ENCODE measurements around the gene B9D1. TPM values are rescaled to one million over a fixed set of nuclear protein-coding genes. Genes with fewer than 3 reads are reported as not detected.

The B9D1 gene
- total and polyA plus RNA-seq, 8 donors = 6.6 to 39.6 (median 12.5) TPM

GRCh38 chr17:19380481-19381301 lies 18.2 kb upstream of the B9D1 start:
- H3K36me3 ChIP-seq = peaks cover 2 to 16% (median 12%) of the 10 kb centered on the region in 3 donors
- no peaks in the 10 kb centered on the region for H3K27me3 ChIP-seq
- no peak overlapping the region for H3K4me3 ChIP-seq
- FAIRE-seq = no peak
- intact Hi-C loops (cut with DNase I) = no loop called here
- DNase-seq = peak in 1 of 6 donors; percentile 50
- H3K27ac ChIP-seq = no peak overlapping the region
- WGBS, 2 donors = 90 to 92% methylated on average over 29 of the region's 29 CpGs
- peaks cover 4 to 7% (median 6%) of the 10 kb centered on the region in 3 donors for H3K4me1 ChIP-seq
- TF ChIP-seq CTCF (IDR thresholded peaks at IDR 0.05) = no peak
- ATAC-seq = no peak
- H3K9me3 ChIP-seq = no peaks in the 10 kb centered on the region

DNA sequence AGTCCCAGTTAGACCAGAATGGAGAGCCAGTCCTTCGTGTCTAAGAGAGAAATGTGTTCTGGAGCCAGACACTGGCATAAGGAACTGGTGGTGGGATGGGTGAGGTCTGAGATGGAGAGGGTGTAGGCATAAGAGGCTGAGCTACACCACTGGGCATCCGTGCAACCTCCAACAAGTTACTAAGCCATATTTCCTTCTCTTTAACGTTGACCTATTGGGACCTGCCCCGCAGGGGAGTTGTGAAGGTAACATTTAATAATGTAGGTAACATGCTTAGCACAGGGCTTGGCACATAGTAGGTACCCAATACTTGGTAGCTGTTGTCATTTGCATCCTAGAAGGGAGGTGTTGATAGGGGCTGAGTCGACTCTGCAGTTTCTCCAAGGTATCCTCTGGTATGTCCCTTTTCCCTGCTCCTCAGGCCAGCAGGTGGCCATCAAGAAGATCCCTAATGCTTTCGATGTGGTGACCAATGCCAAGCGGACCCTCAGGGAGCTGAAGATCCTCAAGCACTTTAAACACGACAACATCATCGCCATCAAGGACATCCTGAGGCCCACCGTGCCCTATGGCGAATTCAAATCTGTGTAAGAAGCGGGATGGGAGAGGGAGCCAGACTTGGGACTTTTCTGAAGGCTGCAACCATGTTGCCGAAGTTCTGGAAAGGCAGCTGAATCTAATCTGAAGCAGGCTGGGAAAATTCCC lies 17.0 kb upstream of the B9D1 start:
- H3K9me3 ChIP-seq = no peaks in the 10 kb centered on the region
- intact Hi-C loops (cut with DNase I) = no loop called here
- no peak for TF ChIP-seq CTCF (IDR thresholded peaks at IDR 0.05)
- H3K27me3 ChIP-seq = no peaks in the 10 kb centered on the region
- H3K4me1 ChIP-seq = peaks cover 4 to 7% (median 6%) of the 10 kb centered on the region in 3 donors
- H3K36me3 ChIP-seq = peaks cover 2 to 16% (median 12%) of the 10 kb centered on the region in 3 donors
- H3K27ac ChIP-seq = no peak overlapping the region
- H3K4me3 ChIP-seq = peak overlapping the region in 3 of 4 donors; percentile 70 to 94 (median 86)
- WGBS, 2 donors = 73 to 77% methylated on average over 13 of the region's 13 CpGs
- no peak for DNase-seq
- ATAC-seq = no peak
- no peak for FAIRE-seq

DNA sequence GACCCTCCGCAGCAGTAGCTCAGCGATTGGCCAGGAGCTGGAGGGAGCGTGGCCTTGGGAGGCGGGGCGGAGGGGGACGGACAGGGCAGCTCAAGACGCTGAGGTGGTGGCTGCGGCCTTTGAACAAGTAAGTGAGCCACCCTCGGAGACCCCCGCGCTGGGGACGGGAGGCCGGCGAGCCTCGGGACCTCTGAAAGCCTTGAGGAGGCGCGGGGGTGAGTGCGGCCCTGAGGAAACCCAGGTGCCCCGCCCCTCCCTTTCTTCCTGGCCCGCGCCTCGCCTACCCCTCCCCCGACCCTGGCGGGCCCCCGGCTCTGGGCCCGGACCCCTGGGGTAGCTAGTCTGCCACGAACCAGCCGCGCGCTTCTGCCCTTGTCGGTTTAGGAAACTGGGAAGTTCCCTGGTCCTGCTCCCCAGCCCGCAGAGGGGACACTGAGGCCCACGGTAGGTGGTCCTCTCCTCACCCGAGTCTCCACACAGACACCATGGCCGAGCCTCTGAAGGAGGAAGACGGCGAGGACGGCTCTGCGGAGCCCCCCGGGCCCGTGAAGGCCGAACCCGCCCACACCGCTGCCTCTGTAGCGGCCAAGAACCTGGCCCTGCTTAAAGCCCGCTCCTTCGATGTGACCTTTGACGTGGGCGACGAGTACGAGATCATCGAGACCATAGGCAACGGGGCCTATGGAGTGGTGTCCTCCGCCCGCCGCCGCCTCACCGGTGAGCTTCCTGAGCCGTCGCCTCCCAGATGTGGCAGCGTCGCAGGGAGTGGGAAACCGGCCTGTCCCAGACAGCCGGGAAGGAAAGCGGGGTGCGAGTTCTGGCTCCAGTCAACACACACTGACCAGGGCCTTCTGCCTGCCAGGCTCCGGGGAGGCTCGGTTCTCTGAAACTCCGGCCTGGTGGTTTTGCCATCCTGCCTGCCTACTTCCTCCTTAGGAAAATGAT lies 16.2 kb upstream of the B9D1 start, which contains the start of gene MAPK7:
Gene MAPK7, plus strand, starts transcription at position 83 of the 945 bp plus-strand sequence. Its CDS starts 403 bp downstream, at position 486.
- Histone ChIP-seq H3K27ac (peak within 1 kb of the TSS; percentile 89 to 96 (median 92)), H3K4me3 (peak within 1 kb of the TSS; percentile 70 to 94 (median 78)), H3K27me3 (no peaks in the 10 kb centered on the region), H3K36me3 (peaks cover 2 to 16% (median 12%) of the 10 kb centered on the region in 3 donors), H3K4me1 (peaks cover 4 to 7% (median 6%) of the 10 kb centered on the region in 3 donors), H3K9me3 (no peaks in the 10 kb centered on the region)
- peak; percentile 1 to 8 (median 6) for ATAC-seq
- WGBS, 2 donors = 2 to 5% methylated on average over 55 to 69 of the region's 69 CpGs
- intact Hi-C loops (cut with DNase I) = no loop called here
- DNase-seq = peak in 2 of 6 donors; percentile 47 to 84
- TF ChIP-seq CTCF (IDR thresholded peaks at IDR 0.05) = no peak
- FAIRE-seq = no peak

- Histone ChIP-seq H3K4me3 (peak overlapping the region; percentile 70 to 94 (median 78)), H3K27ac (peak overlapping the region; percentile 89 to 96 (median 92)), H3K36me3 (peaks cover 2 to 16% (median 12%) of the 10 kb centered on the region in 3 donors), H3K27me3 (no peaks in the 10 kb centered on the region), H3K9me3 (no peaks in the 10 kb centered on the region), H3K4me1 (peaks cover 4 to 7% (median 6%) of the 10 kb centered on the region in 3 donors)
- DNase-seq = peak; percentile 97 to 100 (median 98)
- peak; percentile 89 to 96 (median 91) for ATAC-seq
- intact Hi-C loops (cut with DNase I) = no loop called here
- WGBS, 2 donors = 0 to 1% methylated on average over 67 of the region's 67 CpGs
- FAIRE-seq = peak; percentile 92
- TF ChIP-seq CTCF (IDR thresholded peaks at IDR 0.05) = no peak
Observed at GRCh38 chr17:19377602-19378415, 15.3 kb upstream of the B9D1 start.
